Ascending aorta (tissue), 2 donors: Measurements from ENCODE around the gene CEP70. TPM values are rescaled to one million over a fixed set of nuclear protein-coding genes. Genes with fewer than 3 reads are reported as not detected.

ENCODE experiments used
- DNase-seq, 2 donors: peaks; one replicate each; pipeline ENCODE4 v3.0.0-alpha.2; 2019; ENCODE audit warnings: low spot score in 2 of 2
- H3K27ac ChIP-seq, 2 donors: fragments of 200-600 bp; sonication (generic); one replicate each; pipeline ENCODE4 v1.5.1; 2016 to 2017; ENCODE audit warnings: mild to moderate bottlenecking in 1 of 2
- H3K27me3 ChIP-seq: fragments of 200-600 bp; sonication (generic); one replicate; pipeline ENCODE4 v1.5.1; 2017
- H3K36me3 ChIP-seq, 2 donors: fragments of 200-600 bp; sonication (generic); one replicate each; pipeline ENCODE4 v1.5.1; 2016
- H3K4me1 ChIP-seq, 2 donors: fragments of 200-600 bp; sonication (generic); one replicate each; pipeline ENCODE4 v1.5.1; 2016 to 2017; ENCODE audit warnings: mild to moderate bottlenecking in 1 of 2
- H3K4me3 ChIP-seq, 2 donors: fragments of 200-600 bp; sonication (generic); one replicate each; pipeline ENCODE4 v1.5.1; 2016 to 2017; ENCODE audit warnings: mild to moderate bottlenecking in 1 of 2
- H3K9me3 ChIP-seq, 2 donors: fragments of 200-600 bp; sonication (generic); one replicate each; pipeline ENCODE4 v1.5.1; 2016
- intact Hi-C: fragments of 100-400 bp; cut with DNase I; formaldehyde crosslinking; loops from one replicate; pipeline ENCODE4 v1.15.1; 2023
- total RNA-seq: library from RNA; depleted of rRNA; stranded (reverse); fragments of >200 nt; gene quantifications from one replicate; pipeline ENCODE4 v1.1.0, GENCODE V29; 2016
- TF ChIP-seq, protein P1 (sequence below), 3 experiments: fragments of 200-600 bp in 2 of 3; fragments of 450-650 bp in 1 of 3; sonication (generic) in 2 of 3; IDR thresholded peaks; one replicate each; pipeline ENCODE4 v1.5.1; 2016 to 2019; ENCODE audit warnings: antibody characterized with exemption in 3 of 3, mild to moderate bottlenecking in 1 of 3, moderate library complexity in 1 of 3

The CEP70 gene, protein sequence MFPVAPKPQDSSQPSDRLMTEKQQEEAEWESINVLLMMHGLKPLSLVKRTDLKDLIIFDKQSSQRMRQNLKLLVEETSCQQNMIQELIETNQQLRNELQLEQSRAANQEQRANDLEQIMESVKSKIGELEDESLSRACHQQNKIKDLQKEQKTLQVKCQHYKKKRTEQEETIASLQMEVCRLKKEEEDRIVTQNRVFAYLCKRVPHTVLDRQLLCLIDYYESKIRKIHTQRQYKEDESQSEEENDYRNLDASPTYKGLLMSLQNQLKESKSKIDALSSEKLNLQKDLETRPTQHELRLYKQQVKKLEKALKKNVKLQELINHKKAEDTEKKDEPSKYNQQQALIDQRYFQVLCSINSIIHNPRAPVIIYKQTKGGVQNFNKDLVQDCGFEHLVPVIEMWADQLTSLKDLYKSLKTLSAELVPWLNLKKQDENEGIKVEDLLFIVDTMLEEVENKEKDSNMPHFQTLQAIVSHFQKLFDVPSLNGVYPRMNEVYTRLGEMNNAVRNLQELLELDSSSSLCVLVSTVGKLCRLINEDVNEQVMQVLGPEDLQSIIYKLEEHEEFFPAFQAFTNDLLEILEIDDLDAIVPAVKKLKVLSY
- 7.6 TPM for total RNA-seq

GRCh38 chr3:138594150-138594934, at the start of gene CEP70:
TSS of gene CEP70 (minus strand) at chr3:138594260. CDS start at chr3:138572927, 21,333 bp downstream.
- Histone ChIP-seq H3K27ac (peak within 1 kb of the TSS; percentile 88 to 94), H3K36me3 (no peaks in the 10 kb centered on the region)

DNA sequence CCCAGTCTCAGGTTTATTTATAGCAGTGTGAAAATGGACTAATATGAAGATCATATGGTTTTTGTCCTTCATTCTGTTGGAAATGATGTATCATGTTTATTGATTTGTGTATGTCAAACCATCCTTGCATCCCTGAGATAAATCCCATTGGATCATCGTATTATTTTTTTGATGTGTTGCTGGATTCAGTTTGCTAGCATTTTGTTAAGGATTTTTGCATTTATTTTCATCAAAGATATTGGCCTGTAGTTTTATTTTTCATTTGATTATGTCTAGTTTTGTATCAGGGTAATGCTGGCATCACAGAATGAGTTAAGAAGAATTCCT, 48.8 kb upstream of the CEP70 start:
- no peaks in the 10 kb centered on the region for H3K27me3 ChIP-seq
- no peaks in the 10 kb centered on the region for H3K4me1 ChIP-seq
- peaks cover 46 to 67% of the 10 kb centered on the region in 2 donors for H3K9me3 ChIP-seq
- TF ChIP-seq, protein P1, sequence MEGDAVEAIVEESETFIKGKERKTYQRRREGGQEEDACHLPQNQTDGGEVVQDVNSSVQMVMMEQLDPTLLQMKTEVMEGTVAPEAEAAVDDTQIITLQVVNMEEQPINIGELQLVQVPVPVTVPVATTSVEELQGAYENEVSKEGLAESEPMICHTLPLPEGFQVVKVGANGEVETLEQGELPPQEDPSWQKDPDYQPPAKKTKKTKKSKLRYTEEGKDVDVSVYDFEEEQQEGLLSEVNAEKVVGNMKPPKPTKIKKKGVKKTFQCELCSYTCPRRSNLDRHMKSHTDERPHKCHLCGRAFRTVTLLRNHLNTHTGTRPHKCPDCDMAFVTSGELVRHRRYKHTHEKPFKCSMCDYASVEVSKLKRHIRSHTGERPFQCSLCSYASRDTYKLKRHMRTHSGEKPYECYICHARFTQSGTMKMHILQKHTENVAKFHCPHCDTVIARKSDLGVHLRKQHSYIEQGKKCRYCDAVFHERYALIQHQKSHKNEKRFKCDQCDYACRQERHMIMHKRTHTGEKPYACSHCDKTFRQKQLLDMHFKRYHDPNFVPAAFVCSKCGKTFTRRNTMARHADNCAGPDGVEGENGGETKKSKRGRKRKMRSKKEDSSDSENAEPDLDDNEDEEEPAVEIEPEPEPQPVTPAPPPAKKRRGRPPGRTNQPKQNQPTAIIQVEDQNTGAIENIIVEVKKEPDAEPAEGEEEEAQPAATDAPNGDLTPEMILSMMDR (IDR thresholded peaks at IDR 0.05), result no peak
- no peaks in the 10 kb centered on the region for H3K36me3 ChIP-seq
- intact Hi-C loops, result no loop called here
- H3K27ac ChIP-seq, result no peak overlapping the region
- H3K4me3 ChIP-seq, result no peak overlapping the region
- DNase-seq, result no peak

More at GRCh38 chr3:138594150-138594934, at the start of gene CEP70:
- no peaks in the 10 kb centered on the region for H3K9me3 ChIP-seq
- peaks cover 0 to 5% of the 10 kb centered on the region in 2 donors for H3K4me1 ChIP-seq
- TF ChIP-seq, protein P1 (IDR thresholded peaks at IDR 0.05), result peak; percentile 87 to 93 (median 91)
- intact Hi-C loops, result loop anchor here (1.0 to 10.0 kb wide), 10 partner anchors 14 to 1080 kb away; partner anchors contain the start of genes ARMC8, COPB2, ESYT3 and FAIM
- peak within 1 kb of the TSS; percentile 63 to 91 for H3K4me3 ChIP-seq
- H3K27me3 ChIP-seq, result no peaks in the 10 kb centered on the region
- DNase-seq, result peak; percentile 85 to 97

GRCh38 chr3:138642226-138642926, 48.3 kb upstream of the CEP70 start:
- TF ChIP-seq, protein P1 (IDR thresholded peaks at IDR 0.05), result no peak
- intact Hi-C loops, result no loop called here
- DNase-seq, result no peak
- no peaks in the 10 kb centered on the region for H3K27me3 ChIP-seq
- no peaks in the 10 kb centered on the region for H3K36me3 ChIP-seq
- H3K9me3 ChIP-seq, result peaks cover 46 to 67% of the 10 kb centered on the region in 2 donors
- no peaks in the 10 kb centered on the region for H3K4me1 ChIP-seq
- H3K4me3 ChIP-seq, result no peak overlapping the region
- H3K27ac ChIP-seq, result no peak overlapping the region

DNA sequence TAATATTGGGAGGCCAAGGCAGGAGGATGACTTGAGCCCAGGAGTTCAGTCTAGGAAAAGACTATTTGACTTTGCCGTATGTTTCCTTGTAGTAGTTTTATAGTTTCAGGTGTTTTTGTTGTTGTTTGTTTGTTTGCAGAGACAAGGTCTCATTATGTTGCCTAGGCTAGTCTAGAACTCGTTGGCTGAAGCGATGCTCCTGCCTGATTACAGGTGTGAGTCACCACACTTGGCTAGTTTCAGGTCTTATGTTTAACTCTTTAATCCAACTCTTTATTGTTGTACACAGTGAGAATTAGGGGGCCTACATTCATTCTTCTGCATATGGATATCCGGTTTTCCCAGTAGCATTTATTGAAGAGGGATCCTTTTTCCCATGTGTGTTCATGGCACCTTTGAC, 46.5 kb upstream of the CEP70 start:
- TF ChIP-seq, protein P1 (IDR thresholded peaks at IDR 0.05), result no peak
- Histone ChIP-seq H3K36me3 (no peaks in the 10 kb centered on the region), H3K4me3 (no peak overlapping the region), H3K4me1 (no peaks in the 10 kb centered on the region), H3K27me3 (no peaks in the 10 kb centered on the region), H3K9me3 (peaks cover 29 to 51% of the 10 kb centered on the region in 2 donors), H3K27ac (no peak overlapping the region)
- no peak for DNase-seq
- intact Hi-C loops, result no loop called here

DNA sequence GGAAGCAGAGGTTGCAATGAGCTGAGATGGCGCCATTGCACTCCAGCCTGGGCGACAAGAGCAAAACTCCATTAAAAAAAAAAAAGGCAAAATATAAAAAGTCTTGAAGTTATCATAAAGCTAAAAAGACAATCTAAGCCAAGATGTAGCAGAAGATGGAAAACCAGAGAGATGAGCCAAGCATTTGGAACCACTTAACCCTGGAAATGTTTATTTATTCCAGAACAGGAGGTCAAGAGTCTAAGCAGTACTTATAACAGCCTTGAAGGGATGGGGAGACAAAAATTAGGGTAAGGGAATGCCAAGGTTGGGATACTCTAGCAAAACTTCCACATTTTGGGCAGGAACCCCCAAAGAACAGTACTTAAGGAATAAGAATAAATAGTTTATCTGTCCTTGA, 44.6 kb upstream of the CEP70 start:
- intact Hi-C loops, result no loop called here
- H3K4me3 ChIP-seq, result no peak overlapping the region
- peaks cover 20 to 32% of the 10 kb centered on the region in 2 donors for H3K9me3 ChIP-seq
- no peaks in the 10 kb centered on the region for H3K4me1 ChIP-seq
- no peak for DNase-seq
- H3K27ac ChIP-seq, result no peak overlapping the region
- peaks cover 0 to 5% of the 10 kb centered on the region in 2 donors for H3K36me3 ChIP-seq
- TF ChIP-seq, protein P1 (IDR thresholded peaks at IDR 0.05), result no peak
- H3K27me3 ChIP-seq, result no peaks in the 10 kb centered on the region
